ENCODE data around the gene OVAAL.

The OVAAL gene

DNA sequence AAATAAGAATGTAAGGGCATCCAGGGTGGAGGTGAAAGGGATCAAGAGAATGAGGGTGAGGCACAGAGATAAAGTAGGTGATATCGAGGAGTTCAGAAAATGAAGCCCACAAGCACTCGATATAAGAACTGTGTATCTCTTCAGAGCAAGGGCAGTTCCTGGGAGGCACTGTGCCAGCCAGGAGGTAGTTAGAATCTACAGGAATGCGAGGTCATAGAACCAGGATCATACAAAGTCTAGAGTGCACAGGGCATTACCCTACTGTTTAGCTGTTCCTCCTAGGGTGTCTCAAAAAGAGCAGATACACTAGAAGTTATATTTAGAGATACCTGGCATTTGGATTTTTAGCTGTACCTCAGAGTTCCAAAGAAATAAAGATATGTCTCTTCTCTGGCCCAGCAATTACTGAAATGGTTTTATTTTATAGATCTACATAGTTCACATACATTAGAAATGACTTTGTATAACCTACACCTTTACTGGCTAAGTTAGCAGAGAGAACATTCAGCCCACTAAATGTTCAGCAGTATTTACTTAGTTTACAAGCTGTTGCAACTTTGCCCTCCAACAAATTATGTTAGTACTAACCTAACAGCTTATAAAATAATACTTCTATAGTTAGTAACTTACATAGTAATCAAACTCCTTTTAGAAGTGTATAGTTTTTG is 1.6 kb downstream of the OVAAL start:
- H3K9ac ChIP-seq (ENCODE audit: insufficient read length): no peak overlapping the region
- TF ChIP-seq POLR2AphosphoS5 (IDR thresholded peaks at IDR 0.05; ENCODE audit: borderline replicate concordance, low read depth, low read length) (no peak), EZH2 (IDR thresholded peaks at IDR 0.05) (no peak), FOXP2 (optimal IDR thresholded peaks at IDR 0.05; ENCODE audit: control extremely low read depth, extremely low read length, insufficient read depth) (no peak)
- no peak overlapping the region for H3K27ac ChIP-seq
- H3K36me3 ChIP-seq (ENCODE audit: insufficient read depth, low read length): no peaks in the 10 kb centered on the region
- H3K4me3 ChIP-seq: no peak overlapping the region
- DNase-seq (ENCODE audit: low read depth, low spot score): no peak
- H3K9me3 ChIP-seq (ENCODE audit: low read depth, low read length): no peaks in the 10 kb centered on the region

DNA sequence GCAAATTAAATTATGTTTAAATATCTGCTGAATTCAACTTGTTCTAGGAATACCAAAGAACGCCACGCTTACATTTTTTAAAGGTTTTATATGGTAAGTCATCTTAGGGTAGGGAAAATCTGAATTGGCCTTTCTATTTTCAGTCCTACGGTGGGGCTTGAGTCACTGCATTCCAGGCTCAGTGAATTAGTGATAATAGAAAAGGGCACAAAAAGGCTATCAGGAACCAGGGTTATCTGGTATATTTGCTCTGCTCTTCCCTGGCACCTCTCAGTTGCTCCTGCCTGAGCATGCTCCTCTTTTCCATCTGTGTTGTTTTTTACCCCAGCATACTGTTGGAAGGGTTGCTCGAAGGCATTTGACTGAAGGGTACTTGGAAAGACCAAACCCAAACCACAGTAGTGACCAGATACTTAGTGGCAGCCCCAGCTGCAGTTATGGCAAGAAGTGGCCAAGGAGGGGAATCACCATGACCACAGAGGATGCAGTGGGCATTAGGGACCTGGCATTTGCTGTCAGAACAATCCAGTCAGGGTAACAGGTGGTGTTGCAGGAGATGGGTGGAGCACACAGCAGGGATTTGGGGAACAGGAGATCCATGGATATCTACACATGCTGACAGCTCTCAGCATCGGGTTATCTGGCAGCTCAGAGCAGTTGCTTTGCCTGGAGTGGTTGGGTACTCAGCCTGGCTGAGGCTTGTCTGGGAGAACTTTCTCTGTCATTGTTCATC is 2.3 kb downstream of the OVAAL start:
- H3K36me3 ChIP-seq (ENCODE audit: insufficient read depth, low read length): no peaks in the 10 kb centered on the region
- H3K9me3 ChIP-seq (ENCODE audit: low read depth, low read length): no peaks in the 10 kb centered on the region
- no peak overlapping the region for H3K4me3 ChIP-seq
- H3K9ac ChIP-seq (ENCODE audit: insufficient read length): no peak overlapping the region
- no peak for DNase-seq (ENCODE audit: low read depth, low spot score)
- no peak overlapping the region for H3K27ac ChIP-seq
- TF ChIP-seq FOXP2 (optimal IDR thresholded peaks at IDR 0.05; ENCODE audit: control extremely low read depth, extremely low read length, insufficient read depth): no peak
- TF ChIP-seq POLR2AphosphoS5 (IDR thresholded peaks at IDR 0.05; ENCODE audit: borderline replicate concordance, low read depth, low read length): no peak
- TF ChIP-seq EZH2 (IDR thresholded peaks at IDR 0.05): no peak

DNA sequence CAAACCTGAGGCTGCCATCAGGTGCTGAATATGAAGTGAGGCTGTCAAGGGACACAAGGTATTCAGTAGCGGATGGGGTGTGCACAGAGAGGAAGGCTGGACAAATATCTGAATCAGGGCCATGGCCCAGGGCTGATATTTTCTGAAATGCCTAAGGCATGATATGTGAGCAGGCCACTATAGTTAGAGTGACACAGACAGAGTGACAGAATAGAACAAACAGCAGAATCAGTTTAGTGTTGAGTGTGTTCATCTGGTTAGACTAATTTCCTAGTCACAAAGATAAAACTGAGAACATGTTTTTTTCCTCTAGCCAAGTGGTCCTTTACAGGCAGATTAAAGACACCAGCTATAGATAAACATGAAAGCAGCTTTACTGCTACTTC is 3.9 kb downstream of the OVAAL start:
- Histone ChIP-seq H3K36me3 (ENCODE audit: insufficient read depth, low read length) (no peaks in the 10 kb centered on the region), H3K27ac (no peak overlapping the region), H3K4me3 (no peak overlapping the region), H3K9me3 (ENCODE audit: low read depth, low read length) (no peaks in the 10 kb centered on the region), H3K9ac (ENCODE audit: insufficient read length) (no peak overlapping the region)
- DNase-seq (ENCODE audit: low read depth, low spot score): no peak
- TF ChIP-seq EZH2 (IDR thresholded peaks at IDR 0.05): no peak

DNA sequence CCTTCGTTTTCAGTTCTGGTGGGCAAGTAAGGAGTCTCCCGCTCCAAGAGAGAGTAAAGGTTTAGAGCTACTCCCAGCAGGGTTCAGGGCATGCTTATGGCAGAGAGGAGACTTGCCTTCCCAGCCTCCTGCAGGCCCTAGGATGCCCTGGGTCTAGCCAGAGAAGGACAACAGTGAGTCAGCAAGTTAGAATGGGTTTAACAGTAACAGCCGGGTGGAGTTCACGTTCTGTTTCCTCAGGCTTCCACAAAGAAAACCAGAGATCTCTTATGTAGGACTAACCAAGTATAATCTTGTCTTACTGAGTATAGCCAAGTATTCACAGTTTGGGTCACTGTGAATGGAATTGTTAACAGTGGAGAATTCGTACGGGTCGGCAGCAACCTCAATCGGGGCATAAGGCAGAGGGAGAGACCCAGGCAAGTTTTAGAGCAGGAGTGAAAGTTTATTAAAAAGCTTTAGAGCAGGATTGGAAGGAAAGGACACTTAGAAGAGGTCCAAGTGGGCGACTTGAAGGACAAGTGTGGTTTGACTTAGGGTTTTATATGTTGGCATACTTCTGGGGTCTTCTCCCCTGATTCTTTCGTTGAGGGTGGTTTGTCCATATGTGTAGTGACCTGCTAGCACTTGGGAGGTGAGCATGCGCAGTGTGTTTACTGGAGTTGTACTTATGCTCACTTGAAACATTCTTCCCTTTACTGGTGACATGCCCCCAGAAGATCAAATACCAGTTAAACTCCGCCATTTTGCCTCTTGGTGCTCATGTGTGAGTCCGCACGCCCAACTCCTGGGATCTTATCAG is 4.5 kb downstream of the OVAAL start:
- TF ChIP-seq EZH2 (IDR thresholded peaks at IDR 0.05): no peak
- no peak for TF ChIP-seq FOXP2 (optimal IDR thresholded peaks at IDR 0.05; ENCODE audit: control extremely low read depth, extremely low read length, insufficient read depth)
- no peak for TF ChIP-seq POLR2AphosphoS5 (IDR thresholded peaks at IDR 0.05; ENCODE audit: borderline replicate concordance, low read depth, low read length)
- no peak for DNase-seq (ENCODE audit: low read depth, low spot score)
- Histone ChIP-seq H3K4me3 (no peak overlapping the region), H3K9ac (ENCODE audit: insufficient read length) (no peak overlapping the region), H3K36me3 (ENCODE audit: insufficient read depth, low read length) (no peaks in the 10 kb centered on the region), H3K27ac (no peak overlapping the region), H3K9me3 (ENCODE audit: low read depth, low read length) (no peaks in the 10 kb centered on the region)

DNA sequence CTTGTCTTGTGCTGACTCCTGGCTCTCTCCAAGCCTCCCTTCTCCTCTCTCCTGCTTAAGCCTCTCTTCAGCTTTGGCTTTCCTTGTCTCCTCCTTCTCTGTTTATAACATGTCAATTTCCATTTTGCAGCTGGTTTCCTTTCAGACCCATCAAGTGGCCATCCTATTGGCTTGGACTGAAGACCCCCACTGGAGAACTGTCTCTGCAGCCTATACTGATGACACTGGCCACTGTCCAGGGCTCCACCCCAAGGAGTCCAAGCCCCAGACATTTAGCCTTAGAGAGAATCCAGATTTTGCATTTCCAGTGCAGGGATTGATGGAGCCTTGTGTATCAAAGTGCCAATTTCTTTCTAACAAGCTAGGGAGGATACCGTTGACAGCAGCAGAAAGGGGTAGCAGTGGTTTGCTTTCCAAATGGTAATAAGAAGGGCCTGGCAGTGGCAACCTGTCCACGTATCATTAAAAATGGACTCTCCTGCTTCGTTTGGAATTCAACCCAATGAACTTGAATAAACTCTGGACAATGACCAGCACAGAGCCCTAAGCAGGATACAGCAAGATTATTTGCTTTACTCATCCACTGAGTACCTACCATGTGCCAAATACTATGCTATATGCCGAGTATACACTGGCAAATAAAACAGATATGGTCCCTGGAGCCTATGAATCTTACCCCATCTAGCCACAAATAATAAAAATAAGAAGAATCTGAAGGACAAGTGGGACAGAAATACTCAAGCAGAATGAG is 6.5 kb downstream of the OVAAL start:
- Histone ChIP-seq H3K9me3 (ENCODE audit: low read depth, low read length) (no peaks in the 10 kb centered on the region), H3K9ac (ENCODE audit: insufficient read length) (no peak overlapping the region), H3K4me3 (no peak overlapping the region), H3K36me3 (ENCODE audit: insufficient read depth, low read length) (no peaks in the 10 kb centered on the region), H3K27ac (no peak overlapping the region)
- DNase-seq (ENCODE audit: low read depth, low spot score): no peak
- no peak for TF ChIP-seq POLR2AphosphoS5 (IDR thresholded peaks at IDR 0.05; ENCODE audit: borderline replicate concordance, low read depth, low read length)
- no peak for TF ChIP-seq FOXP2 (optimal IDR thresholded peaks at IDR 0.05; ENCODE audit: control extremely low read depth, extremely low read length, insufficient read depth)
- TF ChIP-seq EZH2 (IDR thresholded peaks at IDR 0.05): no peak

DNA sequence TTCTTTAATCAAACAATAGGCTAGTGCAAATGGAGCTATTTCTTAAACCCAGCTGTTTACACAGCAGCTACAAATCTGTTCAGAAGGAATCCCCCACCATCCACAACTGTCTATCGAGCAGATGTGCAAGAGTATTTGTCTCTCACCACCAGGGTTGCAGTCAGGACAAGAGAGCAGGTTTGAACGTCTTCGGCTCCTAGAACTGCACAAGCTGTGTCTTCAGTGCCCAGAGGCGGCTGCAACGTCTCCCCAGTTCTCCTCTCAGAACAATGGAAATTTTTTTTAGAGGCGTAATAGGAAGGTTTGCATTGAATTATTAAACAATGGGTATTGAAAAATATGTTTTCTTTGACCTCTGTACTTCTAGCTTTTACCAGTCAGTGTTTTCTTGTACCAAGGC is 7.3 kb downstream of the OVAAL start:
- Histone ChIP-seq H3K9me3 (ENCODE audit: low read depth, low read length) (no peaks in the 10 kb centered on the region), H3K9ac (ENCODE audit: insufficient read length) (no peak overlapping the region), H3K4me3 (no peak overlapping the region), H3K27ac (no peak overlapping the region), H3K36me3 (ENCODE audit: insufficient read depth, low read length) (no peaks in the 10 kb centered on the region)
- no peak for TF ChIP-seq POLR2AphosphoS5 (IDR thresholded peaks at IDR 0.05; ENCODE audit: borderline replicate concordance, low read depth, low read length)
- TF ChIP-seq FOXP2 (optimal IDR thresholded peaks at IDR 0.05; ENCODE audit: control extremely low read depth, extremely low read length, insufficient read depth): no peak
- no peak for DNase-seq (ENCODE audit: low read depth, low spot score)

DNA sequence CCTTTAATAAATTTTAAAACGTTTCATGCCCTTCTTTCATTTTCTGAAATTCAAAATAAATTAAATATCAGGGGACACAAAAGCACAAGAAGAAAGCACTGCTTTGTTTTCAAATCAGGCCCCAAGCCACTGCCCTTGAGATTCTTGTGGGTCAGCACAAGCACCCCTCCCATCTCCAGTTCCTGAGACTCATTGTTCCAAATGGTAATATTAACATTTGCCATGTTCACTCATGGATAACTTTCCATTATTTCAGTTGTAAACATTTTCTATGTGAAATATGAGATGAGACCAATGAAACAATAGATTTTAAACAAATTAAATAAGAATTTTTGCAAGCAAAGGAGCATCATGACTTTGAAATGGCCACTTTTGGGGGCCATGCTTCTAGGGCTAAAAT is 7.7 kb downstream of the OVAAL start:
- no peak for DNase-seq (ENCODE audit: low read depth, low spot score)
- Histone ChIP-seq H3K27ac (no peak overlapping the region), H3K9me3 (ENCODE audit: low read depth, low read length) (no peaks in the 10 kb centered on the region), H3K4me3 (no peak overlapping the region), H3K9ac (ENCODE audit: insufficient read length) (no peak overlapping the region), H3K36me3 (ENCODE audit: insufficient read depth, low read length) (no peaks in the 10 kb centered on the region)
- TF ChIP-seq FOXP2 (optimal IDR thresholded peaks at IDR 0.05; ENCODE audit: control extremely low read depth, extremely low read length, insufficient read depth) (no peak), POLR2AphosphoS5 (IDR thresholded peaks at IDR 0.05; ENCODE audit: borderline replicate concordance, low read depth, low read length) (no peak), EZH2 (IDR thresholded peaks at IDR 0.05) (no peak)

DNA sequence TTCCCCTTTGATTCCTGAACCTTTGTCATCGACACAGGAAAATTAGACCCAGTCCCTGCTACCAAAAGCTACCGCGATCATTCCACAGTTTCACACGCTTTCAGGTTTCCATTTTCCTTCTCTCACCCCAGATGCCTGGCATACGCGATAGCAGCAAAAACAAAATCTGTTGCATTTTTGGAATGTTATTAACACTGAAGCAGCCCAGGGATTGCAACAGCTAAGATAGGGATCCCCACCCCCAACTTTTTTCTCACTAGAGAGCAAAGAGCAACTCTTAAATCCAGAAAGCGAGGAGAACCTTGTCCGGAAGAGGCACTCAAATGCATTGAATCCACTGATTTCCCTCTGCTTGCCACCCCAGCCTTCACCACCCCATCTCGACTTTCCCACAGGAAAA is 8.9 kb downstream of the OVAAL start:
- Histone ChIP-seq H3K9me3 (ENCODE audit: low read depth, low read length) (no peaks in the 10 kb centered on the region), H3K36me3 (ENCODE audit: insufficient read depth, low read length) (no peaks in the 10 kb centered on the region), H3K4me3 (no peak overlapping the region), H3K9ac (ENCODE audit: insufficient read length) (no peak overlapping the region), H3K27ac (no peak overlapping the region)
- TF ChIP-seq EZH2 (IDR thresholded peaks at IDR 0.05) (no peak), FOXP2 (optimal IDR thresholded peaks at IDR 0.05; ENCODE audit: control extremely low read depth, extremely low read length, insufficient read depth) (no peak), POLR2AphosphoS5 (IDR thresholded peaks at IDR 0.05; ENCODE audit: borderline replicate concordance, low read depth, low read length) (no peak)
- no peak for DNase-seq (ENCODE audit: low read depth, low spot score)

All from SK-N-MC (cell line).